Stimulated activated naive CD4-positive, alpha-beta T cell treated with Interleukin-2 at 50 U/mL for 16 hours (primary cell): ENCODE results near the gene DCC.

Experiments used
- DNase-seq: peaks from one replicate; lab custom pipeline; 2025; lab: John Stamatoyannopoulos, UW

DCC gene

GRCh38 chr18:52339891-52340371, at the start of gene DCC:
DCC (plus strand) TSS chr18:52340197; CDS start chr18:52340788, 591 bp downstream.
- DNase-seq, result no peak

- no peak for DNase-seq
Observed at GRCh38 chr18:52310651-52311050, 29.3 kb upstream of the DCC start.

GRCh38 chr18:52311331-52311730, 28.7 kb upstream of the DCC start:
- no peak for DNase-seq

- no peak for DNase-seq
Observed at GRCh38 chr18:52312346-52312745, 27.7 kb upstream of the DCC start.

- no peak for DNase-seq
Observed at GRCh38 chr18:52313213-52313612, 26.8 kb upstream of the DCC start.

- DNase-seq, result no peak
Observed at GRCh38 chr18:52319424-52319983, 20.5 kb upstream of the DCC start.

GRCh38 chr18:52322307-52322706, 17.7 kb upstream of the DCC start:
- no peak for DNase-seq

- DNase-seq, result no peak
Observed at GRCh38 chr18:52323802-52324201, 16.2 kb upstream of the DCC start.

- no peak for DNase-seq
Observed at GRCh38 chr18:52325997-52326396, 14.0 kb upstream of the DCC start.

- no peak for DNase-seq
Observed at GRCh38 chr18:52333860-52334259, 6.1 kb upstream of the DCC start.

- DNase-seq, result no peak
Observed at GRCh38 chr18:52334307-52334706, 5.7 kb upstream of the DCC start.

GRCh38 chr18:52334896-52335295, 5.1 kb upstream of the DCC start:
- no peak for DNase-seq

- no peak for DNase-seq
Observed at GRCh38 chr18:52337276-52337675, 2.7 kb upstream of the DCC start.

GRCh38 chr18:52340406-52341102, 557 bp downstream of the DCC start:
- DNase-seq, result no peak

GRCh38 chr18:52341103-52341432, 1.1 kb downstream of the DCC start:
- DNase-seq, result no peak

GRCh38 chr18:52341608-52342381, 1.8 kb downstream of the DCC start:
- DNase-seq, result no peak

- no peak for DNase-seq
Observed at GRCh38 chr18:52342456-52342855, 2.5 kb downstream of the DCC start.

- DNase-seq, result no peak
Observed at GRCh38 chr18:52343138-52343537, 3.1 kb downstream of the DCC start.

- DNase-seq, result no peak
Observed at GRCh38 chr18:52343731-52344340, 3.8 kb downstream of the DCC start.

GRCh38 chr18:52344881-52345280, 4.9 kb downstream of the DCC start:
- DNase-seq, result no peak

GRCh38 chr18:52345428-52345827, 5.4 kb downstream of the DCC start:
- DNase-seq, result no peak

GRCh38 chr18:52348209-52348608, 8.2 kb downstream of the DCC start:
- no peak for DNase-seq

- DNase-seq, result no peak
Observed at GRCh38 chr18:52349498-52349897, 9.5 kb downstream of the DCC start.
